Measurements from ENCODE around the gene TFAM. TPM values are rescaled to one million over a fixed set of nuclear protein-coding genes. Genes with fewer than 3 reads are reported as not detected.

Gene TFAM
- total RNA-seq (2014; rRNA removed; shearing (Covaris generic)) (62.7 and 71.1 TPM in 2 replicates), total RNA-seq (2022) (79.5 and 94.6 TPM in 2 replicates), Bru-seq, nascent RNA (percentile 93 among the genes with signal in this experiment), BruChase-seq, experiment 1, labeled RNA remaining after a 6-hour chase (percentile 97 among the genes with signal in this experiment), BruChase-seq, experiment 2, labeled RNA remaining after a 2-hour chase (percentile 98 among the genes with signal in this experiment)
- long read RNA-seq, full-length matches to known transcripts = 60 of 71 reads
- long read RNA-seq, partial matches to known transcripts = 2 of 71 reads
- long read RNA-seq, other reads (novel, unspliced or antisense) = 9 of 71 reads

DNA sequence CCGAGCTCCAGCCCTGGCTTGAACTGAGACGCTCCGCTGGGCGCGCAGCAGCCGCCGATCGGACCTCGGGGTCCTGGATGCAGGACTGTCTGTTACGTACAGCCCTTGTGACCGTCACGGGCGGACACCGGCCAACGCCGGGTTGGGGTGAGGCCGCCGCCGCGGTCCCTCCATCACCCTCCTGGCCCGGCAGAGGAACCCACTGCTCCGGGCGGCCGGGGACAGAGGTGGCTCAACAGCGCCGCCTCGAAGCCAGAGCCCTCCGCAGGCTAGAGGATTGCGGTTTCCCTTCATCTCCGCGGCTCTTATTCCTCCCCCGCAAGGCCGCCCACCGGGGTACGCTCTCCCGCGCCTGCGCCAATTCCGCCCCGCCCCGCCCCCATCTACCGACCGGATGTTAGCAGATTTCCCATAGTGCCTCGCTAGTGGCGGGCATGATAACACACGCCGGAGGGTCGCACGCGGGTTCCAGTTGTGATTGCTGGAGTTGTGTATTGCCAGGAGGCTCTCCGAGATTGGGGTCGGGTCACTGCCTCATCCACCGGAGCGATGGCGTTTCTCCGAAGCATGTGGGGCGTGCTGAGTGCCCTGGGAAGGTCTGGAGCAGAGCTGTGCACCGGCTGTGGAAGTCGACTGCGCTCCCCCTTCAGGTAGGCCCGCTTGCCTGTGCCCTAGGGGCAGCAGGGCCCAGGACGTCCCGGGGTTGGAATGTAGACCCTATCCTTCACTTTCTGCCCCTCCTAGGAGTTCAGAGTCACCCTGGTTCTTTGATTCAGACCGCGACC, at the start of gene TFAM:
Gene TFAM (plus strand): TSS at position 412 of the 785 bp plus-strand sequence. CDS start 138 bp downstream, at position 550.
- Histone ChIP-seq H4K20me1 (ENCODE audit: insufficient read depth, low read length) (peaks cover 31% of the 10 kb centered on the region), H3K9me3 (ENCODE audit: low read length) (no peaks in the 10 kb centered on the region), H3K4me2 (ENCODE audit: low read length) (peak within 1 kb of the TSS; percentile 92), H3K79me2 (ENCODE audit: insufficient read depth, low read depth, low read length) (peaks cover 47% of the 10 kb centered on the region), H2AFZ (ENCODE audit: low read length) (peak within 1 kb of the TSS; percentile 98), H3K36me3 (ENCODE audit: insufficient read depth, low read length) (peaks cover 45% of the 10 kb centered on the region), H3K9me2 (ENCODE audit: insufficient read depth, low read length) (no peaks in the 10 kb centered on the region), H3K27ac (ENCODE audit: low read depth, low read length, poor library complexity, severe bottlenecking) (peak within 1 kb of the TSS; percentile 68), H3K4me3 (ENCODE audit: low read depth, low read length, poor library complexity, severe bottlenecking) (peak within 1 kb of the TSS; percentile 94), H3K4me1 (ENCODE audit: insufficient read depth, low read length, poor library complexity, severe bottlenecking) (peaks cover 22% of the 10 kb centered on the region)
- DNase-seq (ENCODE audit: low spot score) = peak; percentile 91
- ChIA-PET POLR2A (interaction anchor here (0.7 to 3.2 kb wide), 10 partner anchors 8 to 207 kb away, joined by 3 to 11 read pairs (median 4); partner anchors contain the start of genes CISD1, IPMK and UBE2D1), CTCF (ENCODE audit: unreplicated experiment) (interaction anchor here (1.0 kb wide), 1 partner anchor 86 kb away, joined by 5 read pairs; no protein-coding TSS in a partner anchor)
- intact Hi-C loops (cut with micrococcal nuclease; ENCODE audit: unreplicated experiment) = loop anchor here (1.0 to 10.0 kb wide), 4 partner anchors 51 to 1850 kb away; partner anchors contain the start of gene CISD1
- peak; percentile 53; the same call in 1 of the 2 replicates for TF ChIP-seq CTCF (conservative IDR thresholded peaks at IDR 0.05; ENCODE audit: low read length)
- no peak for TF ChIP-seq EZH2phosphoT487 (IDR thresholded peaks at IDR 0.05; ENCODE audit: borderline replicate concordance, low read depth, low read length)
- no TSS peak for BruUV-seq (replicated peaks)

DNA sequence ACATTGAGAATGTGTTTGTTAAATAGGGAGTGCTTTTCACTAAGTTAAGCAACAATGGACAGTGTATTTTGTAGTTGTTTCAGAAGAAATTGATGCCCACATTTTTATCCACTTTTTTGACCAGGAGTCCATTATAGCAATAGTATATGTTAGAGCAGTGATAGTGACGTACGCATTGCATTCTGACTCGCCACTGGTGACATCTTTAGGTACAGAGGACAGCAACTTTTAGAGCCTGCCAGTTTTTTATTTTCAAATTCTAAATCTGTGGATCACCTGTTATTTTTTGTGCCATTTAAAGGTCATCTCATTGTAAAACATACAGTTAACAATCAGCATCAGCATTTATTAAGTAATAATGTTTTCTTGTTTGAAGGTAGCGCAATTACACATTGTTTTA, 49.0 kb upstream of the TFAM start:
- TSS peak; percentile 58 for BruUV-seq (replicated peaks)
- no peaks in the 10 kb centered on the region for H3K36me3 ChIP-seq (ENCODE audit: insufficient read depth, low read length)
- no peak overlapping the region for H2AFZ ChIP-seq (ENCODE audit: low read length)
- no peaks in the 10 kb centered on the region for H3K9me3 ChIP-seq (ENCODE audit: low read length)
- POLR2A ChIA-PET = no interaction called here
- DNase-seq (ENCODE audit: low spot score) = no peak
- CTCF ChIA-PET (ENCODE audit: unreplicated experiment) = no interaction called here
- peaks cover 14% of the 10 kb centered on the region for H3K4me1 ChIP-seq (ENCODE audit: insufficient read depth, low read length, poor library complexity, severe bottlenecking)
- TF ChIP-seq EZH2phosphoT487 (IDR thresholded peaks at IDR 0.05; ENCODE audit: borderline replicate concordance, low read depth, low read length) (no peak), CTCF (conservative IDR thresholded peaks at IDR 0.05; ENCODE audit: low read length) (no peak)
- peak overlapping the region; percentile 92 for H3K4me2 ChIP-seq (ENCODE audit: low read length)
- intact Hi-C loops (cut with micrococcal nuclease; ENCODE audit: unreplicated experiment) = no loop called here
- H3K79me2 ChIP-seq (ENCODE audit: insufficient read depth, low read depth, low read length) = peaks cover 23% of the 10 kb centered on the region; the same call in 1 of the 2 replicates
- peaks cover 9% of the 10 kb centered on the region for H4K20me1 ChIP-seq (ENCODE audit: insufficient read depth, low read length)
- H3K4me3 ChIP-seq (ENCODE audit: low read depth, low read length, poor library complexity, severe bottlenecking) = peak overlapping the region; percentile 98
- no peak overlapping the region for H3K27ac ChIP-seq (ENCODE audit: low read depth, low read length, poor library complexity, severe bottlenecking)
- H3K9me2 ChIP-seq (ENCODE audit: insufficient read depth, low read length) = no peaks in the 10 kb centered on the region

Measured in OCI-LY7 (cell line).